Lower leg skin (tissue), 4 donors: ENCODE results near the gene MYO10. TPM values are rescaled to one million over a fixed set of nuclear protein-coding genes. Genes with fewer than 3 reads are reported as not detected.

Source experiments
- DNase-seq, 2 donors: peaks; one replicate each; pipeline ENCODE4 v3.0.0-alpha.2; 2019; ENCODE audit warnings: low spot score in 2 of 2
- H3K4me3 ChIP-seq: fragments of 200-600 bp; sonication (generic); 2 replicates; pipeline ENCODE4 v1.5.1; 2017; ENCODE audit warnings: mild to moderate bottlenecking, low read depth; ENCODE audit not compliant: poor library complexity, severe bottlenecking
- POLR2A ChIP-seq, 2 donors: fragments of 450-650 bp; IDR thresholded peaks; one replicate each; pipeline ENCODE4 v1.6.1; 2016 to 2017; ENCODE audit warnings: antibody characterized with exemption in 2 of 2, mild to moderate bottlenecking in 1 of 2, moderate library complexity in 1 of 2
- WGBS, 2 donors: methylation state at CpG; one replicate each; pipeline ENCODE4 v1.1.5; 2018; 5-methylcytosine and 5-hydroxymethylcytosine counted together
- intact Hi-C: fragments of 100-400 bp; cut with DNase I; formaldehyde crosslinking; loops from one replicate; pipeline ENCODE4 v1.15.0; 2023; ENCODE audit warnings: low total_unique reads
- total RNA-seq, 4 donors: library from RNA; depleted of rRNA; stranded (reverse); fragments of >200 nt; gene quantifications; one replicate each; pipeline ENCODE4 v1.1.0, GENCODE V29; 2016
- TF ChIP-seq, protein P1 (sequence below), 3 donors: fragments of 450-650 bp; IDR thresholded peaks; one replicate each; pipeline ENCODE4 v1.5.1; 2016; ENCODE audit warnings: antibody characterized with exemption in 3 of 3, mild to moderate bottlenecking in 3 of 3, moderate library complexity in 2 of 3

MYO10 gene
- total RNA-seq, 4 donors from 2014 or later, result 34.7 to 57.4 (median 47.3) TPM

DNA sequence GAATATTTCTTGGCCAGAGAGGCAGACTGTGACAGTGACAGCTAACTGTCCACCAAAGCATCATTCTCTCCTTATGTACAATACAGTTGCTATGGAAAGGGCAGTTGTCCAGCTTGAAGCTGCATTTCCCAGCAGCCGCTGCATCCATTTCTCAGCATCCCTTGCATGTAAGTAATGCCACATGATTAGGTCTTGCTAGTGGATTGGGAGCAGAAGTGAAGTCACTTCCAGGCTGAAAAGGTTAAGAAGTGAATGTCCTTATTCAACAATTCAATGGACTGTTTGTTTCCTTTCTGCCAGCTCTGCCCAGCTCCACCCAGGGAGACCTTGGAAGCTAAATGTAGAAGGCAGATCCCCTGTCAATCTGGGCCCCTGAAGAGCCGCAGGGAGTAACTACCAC is 293.2 kb downstream of the MYO10 start:
- no peak overlapping the region for H3K4me3 ChIP-seq
- intact Hi-C loops, result no loop called here
- TF ChIP-seq POLR2A (IDR thresholded peaks at IDR 0.05), result no peak
- TF ChIP-seq, protein P1, sequence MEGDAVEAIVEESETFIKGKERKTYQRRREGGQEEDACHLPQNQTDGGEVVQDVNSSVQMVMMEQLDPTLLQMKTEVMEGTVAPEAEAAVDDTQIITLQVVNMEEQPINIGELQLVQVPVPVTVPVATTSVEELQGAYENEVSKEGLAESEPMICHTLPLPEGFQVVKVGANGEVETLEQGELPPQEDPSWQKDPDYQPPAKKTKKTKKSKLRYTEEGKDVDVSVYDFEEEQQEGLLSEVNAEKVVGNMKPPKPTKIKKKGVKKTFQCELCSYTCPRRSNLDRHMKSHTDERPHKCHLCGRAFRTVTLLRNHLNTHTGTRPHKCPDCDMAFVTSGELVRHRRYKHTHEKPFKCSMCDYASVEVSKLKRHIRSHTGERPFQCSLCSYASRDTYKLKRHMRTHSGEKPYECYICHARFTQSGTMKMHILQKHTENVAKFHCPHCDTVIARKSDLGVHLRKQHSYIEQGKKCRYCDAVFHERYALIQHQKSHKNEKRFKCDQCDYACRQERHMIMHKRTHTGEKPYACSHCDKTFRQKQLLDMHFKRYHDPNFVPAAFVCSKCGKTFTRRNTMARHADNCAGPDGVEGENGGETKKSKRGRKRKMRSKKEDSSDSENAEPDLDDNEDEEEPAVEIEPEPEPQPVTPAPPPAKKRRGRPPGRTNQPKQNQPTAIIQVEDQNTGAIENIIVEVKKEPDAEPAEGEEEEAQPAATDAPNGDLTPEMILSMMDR (IDR thresholded peaks at IDR 0.05), result no peak
- peak in 1 of 2 donors; percentile 37 for DNase-seq
- 68 to 86% methylated on average over 2 of the region's 2 CpGs for WGBS, 2 donors

DNA sequence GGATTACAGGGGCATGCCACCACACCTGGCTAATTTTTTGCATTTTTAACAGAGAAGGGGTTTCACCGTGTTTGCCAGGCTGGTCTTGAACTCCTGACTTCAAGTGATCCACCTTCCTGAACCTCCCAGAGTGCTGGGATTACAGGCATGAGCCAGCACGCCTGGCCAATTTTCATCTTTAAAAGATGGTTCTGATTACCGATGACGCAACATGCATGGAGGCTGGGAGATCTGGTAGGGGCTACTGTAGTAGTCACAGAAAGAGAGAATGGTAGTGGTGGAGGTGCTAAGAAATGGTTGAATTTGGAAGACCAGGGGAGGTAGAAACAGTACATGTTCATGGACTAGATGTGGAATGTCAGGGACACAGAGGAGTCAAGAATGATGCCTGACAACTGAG is 296.9 kb downstream of the MYO10 start:
- no peak for DNase-seq
- H3K4me3 ChIP-seq, result no peak overlapping the region
- WGBS, 2 donors, result 89 to 95% methylated on average over 4 of the region's 4 CpGs
- intact Hi-C loops, result no loop called here
- no peak for TF ChIP-seq POLR2A (IDR thresholded peaks at IDR 0.05)
- TF ChIP-seq, protein P1 (IDR thresholded peaks at IDR 0.05), result no peak

DNA sequence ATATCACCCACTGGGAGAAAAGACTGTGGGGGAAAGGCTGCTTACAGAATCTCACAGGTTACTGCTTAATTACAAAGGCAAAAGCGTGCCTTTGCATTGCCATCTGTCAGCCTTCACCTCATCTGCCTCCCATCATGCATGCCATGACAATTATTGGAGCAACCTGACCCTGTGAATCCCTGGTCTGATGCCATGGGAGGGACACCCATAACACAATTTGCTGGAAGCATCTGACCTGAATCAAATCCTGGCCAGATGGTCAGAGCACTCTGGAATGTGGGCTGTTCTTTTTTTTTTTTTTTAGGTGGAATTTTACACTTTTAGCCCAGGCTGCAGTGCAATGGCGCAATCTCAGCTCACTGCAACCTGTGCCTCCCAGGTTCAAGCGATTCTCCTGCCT is 307.7 kb downstream of the MYO10 start:
- intact Hi-C loops, result no loop called here
- 78 to 81% methylated on average over 3 of the region's 3 CpGs for WGBS, 2 donors
- H3K4me3 ChIP-seq, result no peak overlapping the region
- no peak for DNase-seq
- TF ChIP-seq, protein P1 (IDR thresholded peaks at IDR 0.05), result no peak
- TF ChIP-seq POLR2A (IDR thresholded peaks at IDR 0.05), result no peak

DNA sequence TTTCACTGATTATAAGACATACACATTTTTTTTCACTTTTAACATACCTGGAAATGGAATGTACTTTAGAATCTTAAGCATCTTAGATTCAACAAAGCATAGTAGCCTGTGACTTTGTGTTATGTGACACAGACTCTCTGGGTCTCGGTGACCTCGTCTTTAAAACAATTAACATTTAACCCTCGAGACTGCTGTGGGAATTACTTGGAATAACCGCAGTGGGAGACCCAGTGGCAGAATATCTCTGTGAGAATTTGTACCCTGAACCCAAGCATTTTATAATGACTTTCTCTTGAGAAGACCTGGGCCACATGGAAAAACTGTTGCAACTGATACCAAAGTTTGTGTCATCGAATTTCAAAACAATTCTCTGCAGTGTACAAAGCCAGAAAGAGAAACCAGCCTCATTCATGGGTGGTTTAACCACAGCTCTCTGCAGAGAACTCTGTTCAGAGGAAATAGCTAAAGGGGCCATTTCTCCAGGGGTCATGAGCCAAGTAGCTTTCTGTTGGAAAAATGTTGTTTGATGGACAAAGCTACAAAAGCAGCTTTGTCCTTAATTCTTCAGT is 309.3 kb downstream of the MYO10 start:
- WGBS, 2 donors, result 70 to 75% methylated on average over 5 of the region's 5 CpGs
- intact Hi-C loops, result no loop called here
- DNase-seq, result no peak
- TF ChIP-seq, protein P1 (IDR thresholded peaks at IDR 0.05), result no peak
- TF ChIP-seq POLR2A (IDR thresholded peaks at IDR 0.05), result no peak
- no peak overlapping the region for H3K4me3 ChIP-seq

DNA sequence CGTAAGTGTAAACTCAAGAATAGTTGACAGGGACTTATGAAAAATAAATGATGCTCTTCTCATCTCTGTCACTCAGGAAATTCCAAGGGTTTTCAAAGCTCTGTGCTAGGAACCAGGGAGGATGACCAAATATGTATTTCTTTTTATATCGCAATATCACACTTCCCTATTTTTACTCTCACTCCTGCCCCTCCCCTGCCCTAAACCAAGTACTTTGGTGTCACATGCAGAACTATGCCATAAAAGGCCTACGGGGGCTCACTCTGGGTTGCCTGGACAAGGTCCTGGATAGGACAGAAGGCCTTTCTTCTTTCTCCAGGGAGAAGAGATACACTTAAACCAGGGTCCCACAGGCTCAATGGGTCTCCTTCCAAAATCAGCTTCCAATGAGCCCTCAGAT is 311.0 kb downstream of the MYO10 start:
- intact Hi-C loops, result no loop called here
- no peak overlapping the region for H3K4me3 ChIP-seq
- 54 to 67% methylated on average over 3 of the region's 3 CpGs for WGBS, 2 donors
- no peak for DNase-seq
- no peak for TF ChIP-seq POLR2A (IDR thresholded peaks at IDR 0.05)
- TF ChIP-seq, protein P1 (IDR thresholded peaks at IDR 0.05), result no peak

DNA sequence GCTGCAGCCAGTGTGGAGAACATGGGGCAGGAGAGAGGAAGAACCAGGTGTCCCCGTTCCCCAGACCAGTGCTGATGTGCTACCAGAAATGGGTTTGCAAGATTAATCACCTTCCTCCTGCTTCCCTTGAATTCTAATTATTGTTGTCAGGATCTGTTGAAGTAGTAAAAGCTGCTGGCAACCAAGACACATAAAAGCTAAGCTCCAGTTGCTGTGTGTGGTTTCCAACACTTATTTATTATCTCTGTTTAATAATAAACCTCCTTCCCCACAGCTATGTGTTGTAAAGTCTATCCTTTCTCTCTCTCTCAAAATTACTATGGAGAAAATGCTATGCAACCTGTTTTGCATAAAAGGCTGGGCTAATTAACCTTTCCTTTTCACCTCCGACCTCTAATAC is 317.0 kb downstream of the MYO10 start:
- no peak overlapping the region for H3K4me3 ChIP-seq
- 79% methylated on average over 2 of the region's 2 CpGs for WGBS, 2 donors
- no peak for DNase-seq
- intact Hi-C loops, result no loop called here
- no peak for TF ChIP-seq POLR2A (IDR thresholded peaks at IDR 0.05)
- TF ChIP-seq, protein P1 (IDR thresholded peaks at IDR 0.05), result no peak
